ENCODE results near the gene DUSP19. TPM values are rescaled to one million over a fixed set of nuclear protein-coding genes. Genes with fewer than 3 reads are reported as not detected.

DUSP19 gene
- total RNA-seq, 1 experiment from 2014 or later = 1.8 TPM

GRCh38 chr2:183123959-183124221 is 45.3 kb downstream of the DUSP19 start:
- H4K20me1 ChIP-seq (ENCODE audit: control insufficient read depth, insufficient read depth, insufficient read length) = no peaks in the 10 kb centered on the region
- H2BK120ac ChIP-seq (ENCODE audit: low read depth, low read length, poor library complexity, severe bottlenecking) = no peak overlapping the region
- H3K23me2 ChIP-seq (ENCODE audit: insufficient read length, low read depth, low read length, poor library complexity, severe bottlenecking) = peaks cover 6% of the 10 kb centered on the region
- H3K14ac ChIP-seq (ENCODE audit: insufficient read depth, low read length) = no peak overlapping the region
- Mint-ChIP-seq H3K27ac (peak overlapping the region; percentile 89 to 100 (median 93)), H3K36me3 (ENCODE audit: insufficient read depth in 1 of 3, low read depth in 3 of 3) (peaks cover 4 to 12% (median 5%) of the 10 kb centered on the region in 3 experiments; a peak in 6 of 7 replicates), H3K4me3 (peak overlapping the region; percentile 98), H3K27me3 (ENCODE audit: low read depth) (no peaks in the 10 kb centered on the region; the same call in 1 of the 2 replicates), H3K9me3 (no peaks in the 10 kb centered on the region; a peak in 1 of 5 replicates), H3K4me1 (peaks cover 25 to 26% of the 10 kb centered on the region in 2 experiments)
- no peak overlapping the region for H4K91ac ChIP-seq (ENCODE audit: insufficient read length, low read depth, low read length)
- no peak overlapping the region for H2BK5ac ChIP-seq (ENCODE audit: insufficient read length, low read length)
- H2BK12ac ChIP-seq (ENCODE audit: insufficient read length, low read depth, low read length) = peak overlapping the region; percentile 40
- H3K4me2 ChIP-seq (ENCODE audit: insufficient read depth, insufficient read length, low read length) = peak overlapping the region; percentile 91
- no peak overlapping the region for H2BK20ac ChIP-seq (ENCODE audit: low read depth, low read length, poor library complexity, severe bottlenecking)
- H3T11ph ChIP-seq (ENCODE audit: low read length) = no peak overlapping the region
- H3K4me1 ChIP-seq (ENCODE audit: insufficient read depth, low read length) = no peaks in the 10 kb centered on the region
- TF ChIP-seq CTCF (conservative IDR thresholded peaks at IDR 0.05) = no peak
- no peaks in the 10 kb centered on the region for H3K27me3 ChIP-seq (ENCODE audit: insufficient read depth, low read length)
- peaks cover 29% of the 10 kb centered on the region for H3K79me2 ChIP-seq (ENCODE audit: insufficient read depth, low read length)
- peak overlapping the region; percentile 92 for H2AFZ ChIP-seq (ENCODE audit: low read length)
- no peak overlapping the region for H2BK15ac ChIP-seq (ENCODE audit: low read depth, low read length)
- H3K4ac ChIP-seq (ENCODE audit: low read depth, low read length) = no peak overlapping the region
- no peak overlapping the region for H3K23ac ChIP-seq (ENCODE audit: insufficient read length, low read depth, low read length)
- H3K79me1 ChIP-seq (ENCODE audit: insufficient read depth, low read depth, low read length, poor library complexity, severe bottlenecking) = no peaks in the 10 kb centered on the region
- H4K5ac ChIP-seq (ENCODE audit: insufficient read length, low read depth, low read length) = no peak overlapping the region
- no peaks in the 10 kb centered on the region for H3K9me3 ChIP-seq (ENCODE audit: control insufficient read depth, low read depth, low read length)
- DNase-seq = no peak
- H3K18ac ChIP-seq (ENCODE audit: insufficient read length, low read depth, low read length) = peak overlapping the region; percentile 69
- no peak overlapping the region for H3K56ac ChIP-seq (ENCODE audit: insufficient read length, low read depth, low read length)
- peak overlapping the region; percentile 90 for H3K9ac ChIP-seq (ENCODE audit: extremely low read depth, insufficient read length, low read length)
- no peak overlapping the region for H4K8ac ChIP-seq (replicated peaks; ENCODE audit: insufficient read length, low read depth, low read length)
- no CpG with 5 or more reads among the region's 7 CpGs for WGBS (ENCODE audit: extremely low coverage, insufficient read length, low lambda C conversion rate)
- no peak overlapping the region for H2AK5ac ChIP-seq (ENCODE audit: insufficient read length, low read length)
- peak overlapping the region; percentile 77 for H3K27ac ChIP-seq (ENCODE audit: insufficient read length, low read depth, low read length)
